ENCODE results near the gene LILRB3.
"Not testable (repeated sequence)": the region's sequence is repeated elsewhere in the genome, so short reads cannot be mapped to it uniquely, and the experiment has no call there.

Gene LILRB3

DNA sequence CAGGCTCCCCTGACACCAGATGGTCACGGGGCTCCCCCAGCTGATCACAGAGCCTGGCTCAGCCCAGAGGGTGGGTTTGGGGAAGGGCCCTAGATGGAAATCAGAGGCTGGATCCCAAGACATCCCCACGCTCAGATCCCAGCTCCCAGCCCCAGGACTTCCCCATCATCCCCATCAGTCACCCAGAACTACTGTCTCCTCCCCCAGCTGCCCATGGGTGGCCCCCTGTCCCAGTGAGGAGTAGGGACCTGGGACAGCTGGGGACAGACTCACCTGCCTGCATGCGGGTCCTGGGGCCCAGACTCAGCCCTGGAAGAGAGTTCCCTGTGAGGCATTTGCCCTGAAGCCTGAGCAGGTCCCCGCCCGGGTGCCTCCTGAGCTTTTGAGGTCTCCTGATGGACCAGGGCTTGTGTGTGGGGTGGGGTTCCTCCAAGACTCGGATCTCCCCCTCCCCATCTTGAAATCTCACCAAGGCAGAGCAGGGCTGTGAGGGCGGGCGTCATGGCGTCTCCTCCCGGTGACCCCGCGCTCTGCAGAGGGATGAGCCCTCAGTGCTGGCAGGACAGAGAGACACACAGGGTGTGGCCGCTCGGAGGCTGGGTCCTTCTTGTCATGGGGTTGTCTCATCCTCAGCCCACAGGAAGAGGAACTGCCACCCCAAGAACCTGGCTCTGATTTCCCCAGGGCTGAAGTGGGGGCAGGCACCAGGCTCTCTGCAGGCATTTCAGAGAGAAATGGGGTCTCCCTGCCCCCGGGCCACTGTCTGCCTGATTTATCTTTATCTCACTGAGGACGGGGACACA lies at the start of gene LILRB3:
LILRB3 (minus strand) TSS at position 534 of the 803 bp plus-strand sequence; CDS start at position 503, 31 bp downstream.
- DNase-seq, result not testable (repeated sequence)

DNA sequence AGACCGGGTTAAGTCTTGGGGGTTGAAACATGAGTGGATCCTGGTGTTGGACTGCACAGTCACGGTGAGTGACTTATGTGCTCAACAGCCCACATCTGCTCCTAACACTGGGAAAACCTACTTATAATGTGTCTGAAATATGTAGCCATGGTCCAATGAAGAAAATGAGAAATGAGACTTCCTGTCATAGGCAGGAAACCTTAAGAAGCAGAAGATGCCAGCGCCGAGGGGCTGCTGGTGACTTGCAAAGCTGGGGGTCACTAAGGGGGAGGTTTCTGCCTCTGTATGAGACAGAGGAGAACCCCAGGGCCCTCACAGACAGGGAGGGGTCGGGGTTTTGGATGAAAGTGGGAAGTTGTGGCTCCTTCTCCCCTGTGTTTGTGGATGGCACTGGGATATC lies 49.4 kb upstream of the LILRB3 start:
- not testable (repeated sequence) for DNase-seq

DNA sequence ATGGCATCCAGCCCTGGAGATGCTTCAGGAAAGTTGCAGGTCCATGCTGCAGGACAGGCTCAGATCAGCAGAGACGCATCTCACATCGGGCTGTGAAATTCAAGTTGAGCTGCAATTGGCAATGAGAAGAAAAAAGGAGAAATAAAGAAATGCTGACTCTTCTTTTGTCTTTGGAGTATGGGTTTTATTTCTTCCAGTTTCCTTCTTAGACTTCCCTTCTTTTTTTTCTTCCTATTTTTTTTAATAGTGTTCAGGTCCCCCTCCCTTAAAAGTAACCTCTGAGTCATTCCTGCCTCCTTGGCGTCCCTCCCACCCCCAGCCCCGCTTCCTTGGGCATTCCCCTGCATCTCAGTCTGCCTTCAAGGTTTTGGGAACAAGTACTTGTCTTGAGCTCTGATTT lies 48.8 kb upstream of the LILRB3 start:
- not testable (repeated sequence) for DNase-seq

DNA sequence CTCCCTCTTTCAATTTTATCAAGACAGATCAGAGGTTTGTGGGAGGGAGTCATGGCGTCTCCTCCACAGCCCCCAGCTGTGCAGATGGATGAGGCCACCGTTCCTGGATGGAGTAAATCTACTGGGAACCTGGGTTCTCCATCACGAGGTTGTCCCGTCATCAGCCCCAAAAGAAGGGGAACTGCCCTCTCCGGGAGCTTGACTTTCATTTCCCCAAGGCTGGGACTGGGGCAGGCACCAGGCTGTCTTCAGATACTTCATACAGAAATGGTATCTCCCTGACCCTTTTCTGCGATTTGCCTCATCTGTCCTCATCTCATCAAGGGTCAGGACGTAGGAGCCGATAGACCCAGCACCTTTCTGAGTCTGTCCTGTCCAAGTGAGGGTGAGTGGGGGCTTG lies 48.3 kb upstream of the LILRB3 start:
- no peak for DNase-seq

DNA sequence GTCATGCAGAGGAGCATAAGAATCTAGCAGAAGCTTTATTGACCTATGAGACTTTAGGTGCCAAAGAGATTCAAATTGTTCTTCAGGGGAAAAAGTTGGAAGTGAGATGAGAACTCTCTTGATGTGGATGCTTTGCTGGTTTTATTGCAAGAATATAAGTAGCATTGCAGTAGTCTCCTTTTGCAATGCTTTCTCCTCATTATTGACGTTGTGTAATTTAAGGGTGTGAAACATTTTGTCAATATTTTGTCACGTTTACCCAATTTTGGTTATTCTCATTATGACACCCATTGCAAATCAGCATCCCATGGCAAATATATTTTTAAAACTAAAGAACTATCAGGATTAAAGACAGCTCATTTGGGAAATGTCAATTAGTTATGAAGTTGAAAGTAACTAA lies 46.1 kb upstream of the LILRB3 start:
- no peak for DNase-seq

DNA sequence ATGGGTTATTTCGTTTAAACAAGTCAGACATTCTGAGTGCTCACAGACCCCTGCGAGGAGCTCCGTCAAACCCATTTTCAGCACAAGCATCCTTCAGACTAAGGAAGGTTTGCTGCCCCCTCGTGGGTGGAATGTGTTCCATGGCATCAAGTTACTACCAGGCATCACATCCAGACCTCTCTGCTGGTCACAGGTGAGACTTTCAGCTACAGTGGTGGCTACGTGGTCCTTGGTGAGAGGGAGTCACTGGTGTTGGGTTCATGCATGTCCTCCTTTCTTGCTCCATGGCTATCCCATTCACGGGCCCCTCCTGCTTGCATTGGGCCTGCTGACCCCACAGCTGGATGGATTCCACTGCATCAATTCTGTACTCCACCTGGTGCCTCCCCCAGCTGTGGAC lies 43.3 kb upstream of the LILRB3 start:
- peak; percentile 88 for DNase-seq

DNA sequence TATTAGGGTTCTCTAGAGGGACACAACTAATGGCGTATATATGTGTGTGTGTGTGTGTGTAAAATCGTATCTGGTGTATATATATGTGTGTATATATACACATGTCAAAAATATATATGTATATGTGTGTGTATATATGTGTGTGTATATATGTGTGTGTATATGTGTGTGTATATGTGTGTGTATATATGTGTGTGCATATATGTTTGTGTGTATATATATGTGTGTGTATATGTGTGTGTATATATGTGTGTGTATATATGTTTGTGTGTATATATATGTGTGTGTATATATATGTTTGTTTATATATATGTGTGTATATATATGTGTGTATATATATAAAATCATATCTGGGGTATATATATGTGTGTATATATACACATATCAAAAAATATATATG lies 39.7 kb upstream of the LILRB3 start:
- DNase-seq, result no peak

DNA sequence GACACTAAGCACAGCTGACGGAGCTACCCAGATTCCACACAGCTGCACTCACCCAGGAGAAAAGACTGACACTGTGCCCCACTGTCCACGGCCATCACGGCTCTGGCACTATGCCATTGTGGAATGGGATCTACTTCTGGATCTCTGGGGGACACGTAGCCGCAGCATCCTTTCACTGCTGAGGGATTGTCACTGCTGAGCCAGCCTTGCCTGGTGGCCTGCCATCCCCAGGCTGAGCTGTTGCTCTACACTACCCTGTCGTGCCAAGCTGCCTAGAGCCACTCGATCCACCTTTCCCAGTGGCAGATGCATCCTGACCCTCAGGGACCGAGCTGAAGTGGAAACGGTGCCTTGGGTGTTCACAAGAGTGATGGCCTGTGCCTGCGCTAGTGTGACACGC lies 39.3 kb upstream of the LILRB3 start:
- DNase-seq, result no peak

DNA sequence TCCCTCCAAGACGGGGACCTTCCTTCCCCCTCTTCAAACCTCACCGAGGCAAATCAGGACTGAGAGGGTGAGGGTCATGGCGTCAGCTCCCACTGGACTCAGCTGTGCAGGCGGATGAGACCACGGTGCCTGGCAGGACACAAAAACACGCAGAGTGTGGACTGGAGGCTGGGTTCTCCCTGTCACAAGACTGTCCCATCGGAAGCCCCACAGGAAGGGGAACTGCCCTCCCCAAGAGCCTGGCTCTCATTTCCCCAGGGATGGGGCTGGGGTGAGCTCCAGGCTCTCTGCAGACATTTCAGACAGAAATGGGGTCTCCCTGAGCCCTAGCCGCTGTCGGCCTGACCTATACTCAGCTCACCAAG lies 34.3 kb upstream of the LILRB3 start, which contains the start of gene LILRB5:
LILRB5 (minus strand) TSS at position 158 of the 365 bp plus-strand sequence; CDS start at position 78, 80 bp downstream.
- DNase-seq, result no peak

DNA sequence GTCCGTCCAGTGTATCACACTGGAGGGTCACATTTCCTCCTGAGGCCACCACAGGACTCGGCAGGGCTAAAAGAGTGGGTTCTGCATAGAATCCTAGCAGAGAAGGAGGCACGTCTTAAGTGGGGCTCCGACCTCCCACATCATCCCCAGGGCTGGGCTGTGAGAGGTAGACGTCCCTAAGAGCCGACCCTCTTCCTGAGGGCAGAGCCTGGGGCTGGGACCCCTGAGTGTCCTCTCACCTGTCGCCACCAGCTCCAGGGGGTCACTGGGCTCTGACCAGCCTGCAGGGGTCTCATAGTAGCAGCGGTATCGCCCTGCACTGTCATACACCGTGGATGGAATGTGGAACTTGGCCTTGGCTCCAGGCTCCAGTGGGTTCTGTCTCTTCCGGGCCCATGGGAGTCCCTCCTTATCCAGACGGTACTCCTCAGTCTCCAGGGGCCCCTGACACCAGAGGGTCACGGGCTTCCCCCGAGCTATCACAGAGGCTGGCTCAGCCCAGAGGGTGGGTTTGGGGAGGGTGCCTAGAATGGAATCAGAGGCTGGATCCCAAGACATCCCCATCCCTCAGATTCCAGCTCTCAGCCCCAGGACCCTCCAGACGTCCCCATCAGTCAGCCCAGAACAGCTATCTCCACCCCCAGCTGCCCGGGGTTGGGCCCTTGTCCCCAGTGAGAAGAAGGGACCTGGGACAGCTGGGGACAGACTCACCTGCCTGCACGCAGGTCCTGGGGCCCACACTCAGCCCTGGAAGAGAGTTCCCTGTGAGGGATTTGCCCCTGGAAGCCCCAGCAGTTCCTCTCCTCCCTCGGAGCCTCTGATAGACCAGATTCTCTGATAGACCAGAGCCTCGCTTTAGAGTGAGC lies 33.7 kb upstream of the LILRB3 start:
- DNase-seq, result no peak

DNA sequence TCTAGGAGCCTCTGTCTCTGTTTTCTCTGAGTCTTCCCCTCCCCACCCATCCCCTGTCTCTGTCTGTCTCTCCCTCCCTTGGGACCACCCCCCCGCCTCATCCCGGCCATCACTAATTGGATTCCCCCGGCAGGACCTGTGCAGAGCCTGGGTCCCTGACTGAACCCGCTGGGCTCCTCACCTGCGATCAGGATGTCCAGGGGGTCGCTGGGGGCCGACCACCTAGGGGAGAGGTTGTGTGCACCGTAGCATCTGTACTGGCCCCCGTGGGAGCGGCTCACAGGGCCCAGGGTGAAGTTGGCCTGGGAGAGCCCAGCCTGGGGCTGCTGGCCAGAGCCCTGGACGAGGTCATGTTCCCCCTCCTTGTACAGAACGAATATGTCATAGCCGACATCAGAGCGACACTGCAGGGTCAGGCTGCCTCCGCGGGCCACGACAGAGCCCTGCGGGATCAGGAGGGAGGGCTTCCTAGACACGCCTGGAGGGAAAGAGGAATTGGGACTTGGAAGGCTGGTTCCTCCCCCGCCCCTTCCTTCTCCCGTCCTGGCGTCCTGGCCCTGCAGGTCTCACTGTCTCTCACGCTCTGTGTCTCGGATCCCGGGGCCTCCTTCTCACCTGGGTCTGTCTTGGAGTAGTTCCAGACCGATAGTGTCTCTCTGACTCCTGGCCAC lies 32.4 kb upstream of the LILRB3 start:
- DNase-seq, result no peak

DNA sequence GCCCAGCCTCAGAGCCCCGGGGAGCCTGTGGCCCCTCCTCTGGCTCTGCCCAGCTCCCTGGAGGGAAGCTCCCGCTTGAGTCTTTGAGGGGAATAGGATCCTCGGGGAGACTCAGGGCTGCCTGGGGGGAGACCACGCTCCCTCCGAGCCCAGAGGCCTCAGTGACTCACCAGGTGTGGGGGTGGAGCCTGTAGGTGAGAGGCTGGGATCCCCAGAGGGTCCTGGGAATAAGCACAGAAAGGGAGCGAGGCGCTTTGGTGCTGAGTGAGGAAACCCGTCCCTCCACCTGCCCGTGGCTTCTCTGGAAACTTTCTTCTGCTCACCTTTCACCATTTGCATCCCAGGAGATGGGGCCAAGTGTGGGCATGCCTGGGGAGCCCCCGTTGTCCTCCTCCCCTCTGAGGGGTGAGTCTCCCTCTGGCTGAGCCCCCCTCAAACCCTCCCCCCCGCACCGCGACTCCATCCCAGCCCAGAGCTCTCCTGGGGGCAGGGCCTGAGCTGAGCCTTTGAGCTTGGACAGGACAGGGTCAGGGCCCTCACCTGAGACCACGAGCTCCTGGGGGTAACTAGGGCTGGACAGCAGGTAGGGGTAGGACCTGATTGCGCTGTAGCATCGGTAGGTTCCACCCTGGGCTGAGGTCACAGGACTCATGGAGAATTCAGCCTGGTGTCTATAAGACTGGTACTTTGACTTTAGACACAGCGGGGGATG lies 31.5 kb upstream of the LILRB3 start:
- DNase-seq, result no peak

DNA sequence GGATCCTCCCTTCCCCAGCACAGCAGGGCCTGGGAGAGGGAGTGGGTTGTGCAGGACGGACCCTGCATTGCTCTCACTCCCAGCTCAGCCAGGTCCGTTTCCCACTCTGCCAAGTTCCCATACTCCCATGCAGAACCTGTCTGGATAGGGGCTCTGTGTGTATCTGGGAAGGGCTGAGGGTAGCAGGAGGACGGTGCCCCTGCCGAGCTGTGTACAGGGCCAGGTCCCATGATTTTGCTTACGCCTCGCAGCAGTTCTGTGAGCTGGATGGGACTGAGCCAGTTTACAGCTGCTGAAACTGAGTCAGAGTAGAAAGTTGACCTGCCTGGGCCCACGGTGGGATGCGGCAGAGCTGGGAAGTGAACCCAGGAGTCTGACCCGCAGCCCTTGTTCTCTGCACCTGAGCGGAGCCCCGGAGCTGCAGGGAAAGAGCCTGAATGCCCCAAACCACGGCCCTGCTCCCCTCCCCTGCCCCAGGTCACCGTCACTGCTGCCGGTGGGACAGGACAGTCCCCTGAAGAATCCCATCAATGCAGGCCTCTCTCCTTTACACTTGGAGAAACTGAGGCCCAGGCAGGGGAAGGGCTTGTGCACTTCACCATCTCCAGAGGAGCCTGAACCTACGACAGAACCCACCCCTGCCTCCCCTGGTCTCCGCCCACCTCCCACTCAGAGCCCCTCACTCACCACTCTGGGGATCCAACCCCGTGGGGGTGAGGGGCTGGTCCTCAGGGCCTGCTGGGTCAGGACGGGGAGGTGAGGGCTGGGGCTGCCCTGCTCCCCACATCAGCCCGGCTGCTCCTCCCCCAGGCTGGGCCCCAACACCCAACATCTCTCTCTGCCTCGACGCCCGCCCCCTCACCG lies 30.8 kb upstream of the LILRB3 start:
- no peak for DNase-seq

DNA sequence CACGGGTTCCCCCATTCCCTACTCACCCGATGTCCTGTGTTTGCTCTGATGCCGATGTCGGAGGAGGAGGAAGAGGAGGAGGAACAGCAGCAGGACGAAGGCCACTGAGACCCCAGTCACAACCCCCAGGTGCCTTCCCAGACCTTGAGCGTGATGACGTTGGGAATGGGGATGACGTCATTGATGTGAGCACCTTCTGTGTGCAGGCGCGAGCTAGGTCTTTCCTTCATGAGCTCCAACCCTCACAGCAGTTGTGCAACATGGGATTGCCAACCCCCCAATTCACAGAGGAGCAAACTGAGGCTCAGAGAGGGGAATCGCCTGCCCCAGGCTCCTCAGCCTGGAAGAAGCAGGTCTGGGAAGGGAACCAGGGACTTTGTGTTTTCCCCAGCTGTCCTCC lies 30.0 kb upstream of the LILRB3 start:
- no peak for DNase-seq

DNA sequence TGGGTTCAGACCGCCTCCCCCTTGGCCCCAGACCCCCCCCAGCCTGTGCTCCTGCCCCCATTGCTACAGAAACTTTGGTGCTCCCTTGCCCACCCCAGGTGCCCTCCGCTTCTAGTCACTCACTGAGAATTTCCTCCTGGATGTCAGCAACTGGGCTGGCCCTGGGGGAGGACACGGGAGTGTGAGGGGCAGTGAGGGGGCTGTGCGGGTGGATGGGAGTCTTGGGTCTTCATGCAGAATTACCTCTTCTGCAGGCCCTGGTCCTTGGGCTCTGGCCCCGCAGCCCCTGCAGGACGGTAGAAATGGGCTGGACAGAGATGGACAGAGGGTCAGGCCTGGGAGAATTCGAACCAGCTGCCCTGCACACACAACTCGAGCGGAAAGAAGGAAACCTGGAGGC lies 29.4 kb upstream of the LILRB3 start:
- DNase-seq, result no peak

DNA sequence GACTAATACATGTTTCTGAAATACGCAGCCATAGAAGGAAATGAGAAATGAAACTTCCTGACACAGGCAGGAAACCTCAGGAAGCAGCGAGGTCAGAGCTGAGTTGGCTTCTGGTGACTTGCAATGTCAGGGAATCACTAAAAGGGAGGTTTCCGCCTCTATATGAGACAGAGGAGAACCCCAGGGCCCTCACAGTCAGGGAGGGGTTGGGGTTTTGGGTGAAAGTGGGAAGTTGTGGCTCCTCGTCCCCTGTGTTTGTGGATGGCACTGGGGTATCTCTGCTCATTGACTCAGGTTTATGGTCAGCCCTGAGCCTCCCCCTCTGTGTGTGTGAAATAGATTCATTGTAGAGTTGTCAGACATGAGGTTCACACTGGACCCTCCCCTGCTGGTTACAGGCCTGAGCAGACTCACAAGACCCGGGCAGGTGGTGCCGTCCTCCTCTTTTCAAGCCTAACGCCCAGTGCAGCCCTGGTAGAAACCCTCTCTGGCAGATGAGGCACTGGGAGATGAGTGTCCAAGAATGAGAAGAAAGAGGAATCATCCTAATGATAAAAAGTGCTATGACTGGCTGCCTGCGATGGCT lies 25.3 kb upstream of the LILRB3 start:
- peak; percentile 68 for DNase-seq

DNA sequence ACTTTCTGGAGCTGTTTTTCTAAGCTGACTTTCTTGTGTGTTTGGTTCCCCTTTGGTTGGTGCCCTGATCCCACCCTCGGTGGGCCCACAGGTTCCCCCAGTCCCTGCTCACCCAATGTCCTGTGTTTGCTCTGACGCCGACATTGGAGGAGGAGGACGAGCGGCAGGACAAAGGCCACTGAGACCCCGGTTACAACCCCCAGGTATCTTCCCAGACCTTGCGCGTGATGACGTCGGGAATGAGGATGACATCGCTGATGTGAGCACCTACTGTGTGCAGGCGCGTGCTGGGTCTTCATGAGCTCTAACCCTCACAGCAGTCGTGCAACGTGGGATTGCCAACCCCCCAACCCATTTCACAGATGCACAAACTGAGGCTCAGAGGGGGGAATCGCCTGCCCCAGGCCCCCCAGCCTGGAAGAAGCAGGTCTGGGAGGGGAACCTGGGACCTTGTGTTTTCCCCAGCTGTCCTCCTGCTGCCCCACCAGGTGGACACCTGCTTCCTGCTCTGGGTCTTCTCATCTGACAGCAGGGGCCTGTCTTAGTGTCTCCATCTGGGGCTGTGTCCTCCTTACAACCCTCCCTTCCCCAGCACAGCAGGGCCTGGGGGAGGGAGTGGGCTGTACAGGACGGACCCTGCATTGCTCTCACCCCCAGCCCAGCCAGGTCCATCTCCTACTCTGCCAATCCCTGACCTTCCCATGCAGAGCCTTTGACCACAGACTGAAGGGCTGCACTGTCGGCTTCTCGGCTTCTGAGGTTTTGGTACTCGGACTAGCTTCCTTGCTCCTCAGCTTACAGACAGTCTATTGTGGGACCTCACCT lies 24.5 kb upstream of the LILRB3 start:
- no peak for DNase-seq

DNA sequence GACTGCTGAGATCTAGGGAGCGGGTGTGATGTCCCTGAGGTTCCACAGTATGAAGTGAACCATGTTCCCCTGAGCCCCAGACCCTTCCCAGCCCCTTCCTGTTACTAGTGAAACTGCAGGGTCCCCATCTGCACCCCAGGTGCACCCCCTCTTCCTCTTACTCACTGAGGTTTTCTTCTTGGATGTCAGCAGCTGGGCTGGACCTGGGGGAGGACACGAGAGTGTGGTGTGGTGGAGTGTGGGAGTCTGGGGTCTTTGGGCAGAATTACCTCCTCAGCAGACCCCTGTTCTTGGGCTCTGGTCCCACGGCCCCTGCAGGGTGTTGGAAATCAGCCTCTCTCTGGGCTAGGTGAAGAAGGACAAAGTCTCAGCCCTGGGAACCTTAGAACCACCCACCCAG lies 23.1 kb upstream of the LILRB3 start:
- DNase-seq, result no peak

DNA sequence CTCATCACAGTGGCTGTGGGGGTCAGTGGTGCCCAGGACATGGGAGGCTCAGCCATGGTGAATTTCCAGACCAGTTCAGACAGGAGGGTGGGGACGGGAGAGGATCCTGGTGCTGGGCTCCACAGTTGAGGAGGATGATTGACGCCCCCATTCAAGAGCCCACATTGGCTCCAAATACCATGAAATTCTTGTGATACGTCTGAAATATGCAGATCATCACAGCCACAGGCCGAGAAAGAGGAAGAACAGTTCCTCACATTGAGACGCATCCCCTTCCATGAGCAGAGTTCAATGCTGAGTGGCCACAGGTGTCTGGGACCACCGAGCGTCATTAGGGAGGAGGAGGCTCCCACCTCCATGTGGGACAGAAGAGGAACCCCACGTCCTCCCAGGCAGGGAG lies 21.0 kb upstream of the LILRB3 start:
- not testable (repeated sequence) for DNase-seq

DNA sequence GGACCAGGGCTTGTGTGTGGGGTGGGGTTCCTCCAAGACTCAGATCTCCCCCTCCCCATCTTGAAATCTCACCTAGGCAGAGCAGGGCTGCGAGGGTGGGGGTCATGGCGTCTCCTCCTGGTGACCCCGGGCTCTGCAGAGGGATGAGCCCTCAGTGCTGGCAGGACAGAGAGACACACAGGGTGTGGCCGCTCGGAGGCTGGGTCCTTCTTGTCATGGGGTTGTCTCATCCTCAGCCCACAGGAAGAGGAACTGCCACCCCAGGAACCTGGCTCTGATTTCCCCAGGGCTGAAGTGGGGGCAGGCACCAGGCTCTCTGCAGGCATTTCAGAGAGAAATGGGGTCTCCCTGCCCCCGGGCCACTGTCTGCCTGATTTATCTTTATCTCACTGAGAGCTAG lies 19.8 kb upstream of the LILRB3 start, which contains the start of gene LILRA6:
LILRA6 (minus strand) TSS at position 145 of the 400 bp plus-strand sequence.
- not testable (repeated sequence) for DNase-seq
